Measurements from ENCODE around the gene WNT7A.

WNT7A gene

GRCh38 chr3:13776253-13777050 lies 103.4 kb downstream of the WNT7A start:
- peaks cover 2% of the 10 kb centered on the region for H3K4me1 Mint-ChIP-seq
- H3K9me3 Mint-ChIP-seq, result no peaks in the 10 kb centered on the region
- H3K4me3 Mint-ChIP-seq, result no peak overlapping the region
- no peaks in the 10 kb centered on the region for H3K27me3 Mint-ChIP-seq
- no peak overlapping the region for H3K27ac Mint-ChIP-seq
- no peaks in the 10 kb centered on the region for H3K36me3 Mint-ChIP-seq

DNA sequence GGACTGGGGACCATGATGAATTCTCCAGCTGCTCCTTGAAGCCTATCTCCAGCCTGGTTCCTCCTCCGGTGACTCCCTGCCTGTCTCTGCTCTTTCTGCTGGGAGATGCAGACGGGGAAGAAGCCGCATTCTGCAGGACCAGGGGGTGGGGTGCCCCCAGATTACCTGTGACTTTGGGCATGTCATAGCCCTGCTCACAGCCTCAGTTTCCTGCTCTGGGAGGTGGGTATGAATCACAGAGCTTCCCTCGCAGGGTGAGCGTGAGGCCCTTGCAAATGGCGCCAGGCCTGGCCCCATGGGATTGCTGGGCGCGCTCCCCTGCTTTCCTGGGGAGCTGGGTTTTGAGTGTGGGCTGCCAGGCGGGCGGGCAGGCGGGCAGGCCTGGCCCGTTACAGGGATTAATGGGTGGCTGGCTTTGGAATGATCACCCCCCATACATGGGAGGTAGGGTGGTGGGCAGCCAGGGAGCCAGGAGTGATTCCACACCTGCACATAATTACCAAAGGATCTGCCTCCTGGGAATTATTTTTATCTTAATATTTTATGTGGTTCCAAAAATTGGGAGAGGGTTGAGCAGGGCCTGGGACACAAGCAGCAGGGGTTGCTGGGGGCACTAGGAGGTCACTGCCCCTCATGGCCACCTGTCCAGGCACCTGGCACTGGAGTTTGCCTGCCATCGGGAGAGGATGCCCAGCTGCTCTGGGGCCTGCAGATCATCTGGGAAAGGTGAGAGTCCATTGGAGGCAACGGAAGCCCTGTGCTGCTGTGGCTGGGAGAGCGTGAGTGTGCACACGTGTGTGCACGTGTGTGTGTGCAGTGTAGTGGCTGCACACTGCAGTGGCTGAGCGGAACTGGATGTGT lies 106.8 kb downstream of the WNT7A start:
- H3K9me3 Mint-ChIP-seq, result no peaks in the 10 kb centered on the region
- no peak overlapping the region for H3K4me3 Mint-ChIP-seq
- no peaks in the 10 kb centered on the region for H3K27me3 Mint-ChIP-seq
- H3K36me3 Mint-ChIP-seq, result no peaks in the 10 kb centered on the region
- H3K4me1 Mint-ChIP-seq, result peaks cover 8% of the 10 kb centered on the region
- no peak overlapping the region for H3K27ac Mint-ChIP-seq

GRCh38 chr3:13772321-13772745 lies 107.5 kb downstream of the WNT7A start:
- Mint-ChIP-seq H3K36me3 (no peaks in the 10 kb centered on the region), H3K27ac (no peak overlapping the region), H3K4me1 (peaks cover 8% of the 10 kb centered on the region), H3K9me3 (no peaks in the 10 kb centered on the region), H3K4me3 (no peak overlapping the region), H3K27me3 (no peaks in the 10 kb centered on the region)

- H3K27ac Mint-ChIP-seq, result no peak overlapping the region
- no peak overlapping the region for H3K4me3 Mint-ChIP-seq
- no peaks in the 10 kb centered on the region for H3K27me3 Mint-ChIP-seq
- H3K4me1 Mint-ChIP-seq, result peaks cover 8% of the 10 kb centered on the region
- no peaks in the 10 kb centered on the region for H3K9me3 Mint-ChIP-seq
- no peaks in the 10 kb centered on the region for H3K36me3 Mint-ChIP-seq
Observed at GRCh38 chr3:13771496-13771895, 108.4 kb downstream of the WNT7A start.

- H3K4me3 Mint-ChIP-seq, result no peak overlapping the region
- no peak overlapping the region for H3K27ac Mint-ChIP-seq
- peaks cover 8% of the 10 kb centered on the region for H3K4me1 Mint-ChIP-seq
- no peaks in the 10 kb centered on the region for H3K36me3 Mint-ChIP-seq
- H3K9me3 Mint-ChIP-seq, result no peaks in the 10 kb centered on the region
- H3K27me3 Mint-ChIP-seq, result no peaks in the 10 kb centered on the region
Observed at GRCh38 chr3:13770170-13771169, 109.4 kb downstream of the WNT7A start.

DNA sequence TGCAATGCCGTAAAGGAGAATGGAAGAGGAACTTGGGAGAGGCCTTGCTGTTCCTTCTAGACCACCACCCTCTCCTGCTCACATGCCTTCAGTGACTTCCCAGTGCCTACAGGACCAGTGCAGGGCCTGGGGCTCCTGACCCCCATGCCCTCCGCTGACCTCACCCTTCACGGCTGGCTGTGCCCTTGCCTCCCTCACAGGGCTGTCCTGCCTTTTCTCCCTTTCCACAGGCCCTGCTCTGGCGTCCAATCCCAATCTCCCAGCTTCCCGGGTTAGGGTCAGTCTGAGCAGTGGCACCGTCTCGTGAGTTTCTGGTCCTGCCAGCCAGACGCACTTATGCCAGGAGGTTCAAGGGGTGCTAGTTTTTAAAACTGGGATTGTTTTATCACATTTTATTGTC lies 110.4 kb downstream of the WNT7A start:
- H3K4me3 Mint-ChIP-seq, result no peak overlapping the region
- no peaks in the 10 kb centered on the region for H3K9me3 Mint-ChIP-seq
- H3K36me3 Mint-ChIP-seq, result no peaks in the 10 kb centered on the region
- H3K27ac Mint-ChIP-seq, result no peak overlapping the region
- H3K27me3 Mint-ChIP-seq, result no peaks in the 10 kb centered on the region
- peaks cover 8% of the 10 kb centered on the region for H3K4me1 Mint-ChIP-seq

- Mint-ChIP-seq H3K4me1 (peaks cover 8% of the 10 kb centered on the region), H3K36me3 (no peaks in the 10 kb centered on the region), H3K27me3 (no peaks in the 10 kb centered on the region), H3K4me3 (no peak overlapping the region), H3K9me3 (peaks cover 1% of the 10 kb centered on the region), H3K27ac (no peak overlapping the region)
Observed at GRCh38 chr3:13768453-13768852, 111.4 kb downstream of the WNT7A start.

GRCh38 chr3:13767896-13768295 lies 112.0 kb downstream of the WNT7A start:
- Mint-ChIP-seq H3K4me1 (peaks cover 8% of the 10 kb centered on the region), H3K27ac (no peak overlapping the region), H3K9me3 (peaks cover 6% of the 10 kb centered on the region), H3K36me3 (no peaks in the 10 kb centered on the region), H3K27me3 (no peaks in the 10 kb centered on the region), H3K4me3 (no peak overlapping the region)

DNA sequence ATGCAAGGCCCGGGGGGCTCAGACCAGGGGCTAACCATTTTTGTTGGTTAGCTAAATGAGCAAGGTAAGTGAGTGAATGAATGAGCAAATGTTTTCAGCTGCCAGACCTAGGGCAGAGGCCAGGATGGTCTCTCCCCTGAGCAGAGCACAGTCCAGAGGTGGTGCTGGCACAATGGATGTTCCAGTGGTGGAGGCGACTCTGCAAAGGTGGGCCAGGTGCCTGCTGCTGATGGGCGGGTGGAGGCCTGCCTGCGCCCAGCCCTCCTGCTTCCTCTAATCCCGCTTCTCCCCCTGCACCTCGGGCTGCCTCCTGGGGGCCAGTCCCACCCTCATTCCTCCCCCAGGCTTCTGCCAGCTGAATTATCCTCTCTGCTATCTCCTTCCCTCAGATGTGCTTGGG lies 112.8 kb downstream of the WNT7A start:
- H3K4me3 Mint-ChIP-seq, result no peak overlapping the region
- H3K27ac Mint-ChIP-seq, result no peak overlapping the region
- H3K27me3 Mint-ChIP-seq, result no peaks in the 10 kb centered on the region
- H3K9me3 Mint-ChIP-seq, result peaks cover 6% of the 10 kb centered on the region
- peaks cover 8% of the 10 kb centered on the region for H3K4me1 Mint-ChIP-seq
- H3K36me3 Mint-ChIP-seq, result no peaks in the 10 kb centered on the region
